Stimulated activated naive CD8-positive, alpha-beta T cell treated with anti-CD3 and anti-CD28 coated beads, Interleukin-15, Interleukin-2, amounts not matched to agents 100 U/mL and 50 U/mL, for 24 hours (primary cell): ENCODE data around the gene ALCAM.

Source experiments
- ATAC-seq: fragments of 150-1000 bp; cut with Tn5 transposase; one replicate; pipeline ENCODE4 v1.10.0; 2021
- DNase-seq: peaks from one replicate; pipeline ENCODE4 v3.0.0; 2021

ALCAM gene

DNA sequence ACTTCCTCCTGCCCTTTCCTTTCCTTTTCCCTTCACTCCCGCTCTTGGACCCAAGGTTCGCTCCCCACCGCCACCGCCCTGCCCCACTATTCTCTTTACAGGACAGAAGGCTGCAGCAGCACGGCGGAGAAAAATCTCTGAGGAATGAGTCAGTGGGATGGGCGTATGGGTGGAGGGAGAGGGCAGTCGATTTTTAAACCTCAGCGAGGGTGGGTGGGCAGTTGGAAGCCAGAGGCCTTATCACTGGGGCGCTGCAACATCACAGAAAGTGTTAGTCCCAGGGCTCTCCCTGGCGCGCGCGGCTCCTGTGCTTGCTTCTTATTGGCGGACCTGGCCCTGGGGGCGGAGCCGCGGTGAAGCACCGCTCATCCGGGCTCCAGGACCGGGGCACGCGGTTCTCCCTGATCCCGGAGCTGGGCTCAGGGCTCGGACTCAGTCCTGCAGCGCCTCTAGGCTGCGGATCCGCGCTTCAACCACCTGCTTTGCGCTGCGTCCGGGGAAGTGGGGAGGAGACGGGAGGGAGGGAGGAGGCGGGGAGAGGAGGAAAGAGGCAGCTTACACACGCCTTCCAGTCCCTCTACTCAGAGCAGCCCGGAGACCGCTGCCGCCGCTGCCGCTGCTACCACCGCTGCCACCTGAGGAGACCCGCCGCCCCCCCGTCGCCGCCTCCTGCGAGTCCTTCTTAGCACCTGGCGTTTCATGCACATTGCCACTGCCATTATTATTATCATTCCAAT, at the start of gene ALCAM:
Gene ALCAM, plus strand, starts transcription at position 584 of the 737 bp plus-strand sequence.
- peak; percentile 87 for DNase-seq
- peak; percentile 72 for ATAC-seq

- no peak for DNase-seq
- no peak for ATAC-seq
These were observed 48.9 kb upstream of the ALCAM start for GRCh38 chr3:105317841-105318240.

GRCh38 chr3:105322570-105323273, 44.0 kb upstream of the ALCAM start:
- peak; percentile 49 for ATAC-seq
- no peak for DNase-seq

DNA sequence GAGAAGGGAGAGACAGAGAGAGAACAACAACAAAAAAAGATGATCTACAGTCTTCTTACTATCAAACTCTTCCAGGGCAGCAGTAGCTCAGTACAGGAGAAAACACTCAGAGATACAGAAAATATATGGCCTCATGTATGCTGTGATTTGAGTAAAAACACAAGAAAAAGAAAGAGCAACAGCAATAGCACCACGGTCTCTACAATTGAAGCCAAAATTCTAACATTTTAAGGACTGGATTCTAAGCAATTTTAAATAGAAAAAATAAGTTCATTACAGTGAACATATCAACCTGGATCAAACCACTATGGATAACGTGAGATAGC, 43.5 kb upstream of the ALCAM start:
- DNase-seq (no peak), ATAC-seq (no peak)

DNA sequence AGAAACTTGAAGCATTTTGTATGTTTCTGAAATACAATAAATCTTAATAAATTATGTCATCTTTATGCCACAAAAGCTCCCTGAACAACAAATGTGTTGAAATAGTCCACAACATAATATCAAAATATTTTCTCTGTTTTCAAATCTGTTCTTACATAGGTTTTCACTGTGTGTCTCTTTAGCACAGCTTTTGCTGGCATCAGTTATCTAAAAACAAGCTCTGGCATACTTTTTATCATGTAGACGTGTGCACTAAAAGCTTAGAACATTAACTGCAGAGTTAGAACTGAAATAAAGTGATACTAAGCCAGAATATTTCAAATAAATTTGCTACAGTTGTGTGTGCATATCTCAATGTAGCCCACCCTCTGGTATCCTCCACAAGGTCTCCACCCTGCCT, 41.8 kb upstream of the ALCAM start:
- no peak for DNase-seq
- ATAC-seq = no peak

DNA sequence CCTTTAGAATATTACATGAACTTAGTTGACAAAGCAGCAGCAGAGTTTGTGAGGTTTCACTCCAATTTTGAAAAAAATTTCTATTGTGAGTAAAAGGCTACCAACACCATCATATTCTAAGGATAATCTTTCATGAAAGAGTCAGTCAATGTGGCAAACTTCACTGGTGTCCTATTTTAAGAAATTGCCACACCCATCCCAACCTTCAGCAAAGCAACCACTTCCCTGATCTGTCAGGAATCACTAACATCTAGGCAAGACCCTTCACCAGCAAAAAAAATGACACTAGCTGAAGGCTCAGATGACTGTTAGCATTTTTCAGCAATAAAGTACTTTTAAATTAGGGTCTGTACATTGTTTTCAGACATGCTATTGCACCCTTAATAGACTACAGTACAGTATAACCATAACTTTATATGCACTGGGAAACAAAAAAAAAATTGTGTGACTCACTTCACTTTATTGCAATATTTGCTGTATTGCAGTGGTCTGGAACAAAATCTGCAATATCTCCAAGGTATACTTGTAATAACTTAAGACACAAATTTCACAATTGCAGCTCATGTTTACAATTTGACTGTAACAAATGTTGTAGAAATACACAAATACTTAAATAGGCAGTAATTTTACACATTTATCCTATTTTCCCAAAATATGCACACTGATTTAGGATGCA, 38.9 kb upstream of the ALCAM start:
- ATAC-seq = no peak

GRCh38 chr3:105328338-105328730, 38.4 kb upstream of the ALCAM start:
- ATAC-seq = no peak
- no peak for DNase-seq

More for the DNA sequence above, 38.9 kb upstream of the ALCAM start:
- DNase-seq = no peak

- ATAC-seq (no peak), DNase-seq (no peak)
These were observed 33.7 kb upstream of the ALCAM start for GRCh38 chr3:105332961-105333360.

DNA sequence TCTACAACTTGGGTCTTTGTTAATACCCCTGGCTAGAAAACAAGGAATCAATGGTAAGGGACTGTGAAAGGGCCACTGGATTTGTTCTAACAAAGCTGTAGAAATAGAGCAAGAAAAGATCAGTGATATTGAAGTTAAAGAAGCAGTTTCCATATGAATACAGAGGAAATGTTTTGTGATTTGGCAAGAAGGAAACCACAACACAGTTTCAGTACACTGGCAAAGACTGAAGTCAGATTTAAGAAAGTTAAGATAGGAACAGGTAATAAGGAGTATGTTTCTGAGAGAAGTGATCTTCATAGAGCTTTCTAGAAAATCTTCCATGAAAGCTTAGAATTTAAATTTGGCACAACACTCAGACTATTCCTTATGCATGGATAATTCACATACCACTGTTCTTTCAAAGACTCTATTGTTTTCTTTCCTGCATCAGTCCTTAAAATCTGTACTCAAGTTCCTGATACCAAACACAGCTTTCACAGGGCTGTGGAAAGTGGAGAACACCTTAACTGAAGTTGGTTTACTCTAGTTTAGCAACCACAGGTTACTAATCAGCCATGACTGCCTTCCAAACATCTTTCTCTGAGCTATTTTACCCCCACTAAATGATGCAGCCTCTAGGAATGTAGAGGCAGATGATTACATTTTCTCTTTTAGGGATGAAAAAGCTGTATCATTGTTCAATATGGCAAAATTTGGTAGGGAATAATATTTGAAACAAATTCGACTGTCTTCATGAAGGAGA, 32.4 kb upstream of the ALCAM start:
- ATAC-seq (no peak), DNase-seq (no peak)

DNA sequence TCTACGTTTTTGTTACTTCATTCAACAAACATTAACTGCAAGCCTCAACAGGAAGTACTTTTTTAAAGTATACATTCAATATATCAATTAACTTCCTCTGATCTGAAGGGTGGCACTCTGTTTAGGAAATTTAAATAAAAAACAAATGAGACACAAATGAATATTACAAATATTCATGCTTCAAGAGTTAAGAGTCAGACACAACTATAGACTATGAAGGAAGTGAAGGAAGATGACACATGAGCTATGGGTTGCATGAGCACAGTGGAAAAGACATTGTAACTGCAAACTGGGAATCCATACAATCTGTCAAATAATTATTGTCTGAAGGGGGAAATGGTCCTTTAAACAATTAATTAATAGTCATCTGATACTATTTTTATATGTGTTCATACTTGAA, 26.8 kb upstream of the ALCAM start:
- no peak for DNase-seq

DNA sequence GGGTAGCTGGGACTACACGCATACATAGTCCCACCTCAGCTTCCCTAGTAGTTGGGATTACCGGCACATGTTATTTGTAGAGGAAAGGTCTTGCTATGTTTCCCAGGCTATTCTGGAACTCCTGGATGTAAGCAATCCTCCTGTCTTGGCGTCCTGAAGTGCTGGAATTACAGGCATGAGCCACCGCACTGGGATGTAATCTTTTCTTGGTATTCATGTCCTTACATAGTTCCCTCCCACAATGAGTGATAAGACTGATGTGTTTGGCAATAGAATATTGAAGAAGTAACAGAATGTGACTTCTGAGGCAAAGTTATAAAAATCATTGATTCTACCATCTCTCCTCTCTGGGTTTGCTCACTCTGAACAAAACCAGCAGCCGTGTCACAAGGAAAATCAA, 22.7 kb upstream of the ALCAM start:
- no peak for DNase-seq
- ATAC-seq = no peak

More for the DNA sequence above, 26.8 kb upstream of the ALCAM start:
- ATAC-seq = no peak

GRCh38 chr3:105345156-105345555, 21.6 kb upstream of the ALCAM start:
- DNase-seq = no peak
- ATAC-seq = no peak

DNA sequence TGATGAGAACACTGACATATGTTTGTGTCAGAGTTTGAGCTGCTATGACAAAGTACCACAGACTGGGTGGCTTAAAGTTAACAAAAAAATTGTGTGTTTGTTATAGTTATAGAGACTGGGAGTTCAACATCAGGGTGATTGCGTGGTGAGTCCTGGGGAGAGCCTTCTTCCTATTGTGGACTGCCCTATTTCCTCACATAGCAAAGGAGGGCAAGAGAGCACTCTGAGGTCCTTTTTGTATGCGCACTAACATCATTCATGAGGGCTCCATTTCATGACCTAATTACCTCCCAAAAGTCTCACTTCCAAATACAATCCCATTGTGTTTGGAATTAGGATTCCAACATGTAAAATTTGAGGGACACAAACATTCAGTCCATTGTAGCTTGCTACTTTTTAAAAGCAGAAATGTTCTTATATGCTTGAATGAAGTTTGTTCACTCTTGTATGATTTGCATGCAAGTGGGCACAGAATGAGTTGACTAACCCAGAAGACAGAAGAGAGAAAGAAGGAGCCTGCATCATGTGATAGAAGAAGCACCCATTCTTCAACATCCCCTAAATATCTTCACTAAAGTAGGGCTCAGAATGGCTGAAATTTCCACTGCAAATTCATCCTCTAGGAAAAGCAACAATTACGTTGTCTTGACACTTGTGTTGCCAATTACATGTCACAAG, 18.9 kb upstream of the ALCAM start:
- ATAC-seq (no peak), DNase-seq (no peak)

DNA sequence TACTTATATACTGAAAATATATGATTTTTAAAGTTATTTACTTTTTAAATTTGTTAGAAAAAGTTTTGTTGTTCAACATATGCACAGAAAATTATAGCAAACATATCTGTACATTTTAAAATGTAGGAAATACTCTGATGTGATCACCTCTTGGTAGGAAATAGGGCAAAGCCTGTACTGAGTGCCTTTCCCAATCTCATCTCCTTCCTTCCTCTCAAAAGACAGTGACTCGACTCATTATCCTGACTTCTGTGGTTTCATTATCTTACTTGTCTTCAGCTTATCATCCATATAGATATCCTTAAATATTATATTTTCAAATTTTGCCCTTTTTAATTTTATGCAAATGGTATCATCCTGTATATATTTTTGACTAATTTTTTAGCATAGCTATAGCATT, 18.4 kb upstream of the ALCAM start:
- ATAC-seq (no peak), DNase-seq (no peak)

GRCh38 chr3:105349684-105350387, 16.9 kb upstream of the ALCAM start:
- DNase-seq = no peak
- no peak for ATAC-seq

DNA sequence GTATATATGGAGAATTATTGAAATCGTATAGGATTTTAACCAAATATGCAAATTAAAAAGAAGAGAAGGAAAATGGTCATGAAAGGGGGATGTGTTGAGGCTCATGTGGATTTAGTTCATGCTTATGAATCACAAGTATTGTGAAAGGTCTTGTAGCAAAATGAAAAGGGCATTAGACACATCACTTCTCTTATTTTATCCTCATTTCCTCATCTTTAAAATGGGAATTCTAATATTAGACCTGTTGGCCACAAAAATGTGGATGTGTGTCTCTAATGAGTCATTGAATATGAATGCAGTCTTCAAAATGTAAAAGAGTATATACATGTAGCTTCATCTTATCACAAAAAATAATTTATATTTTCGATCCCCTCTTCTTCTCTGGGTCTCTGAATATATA, 14.9 kb upstream of the ALCAM start:
- DNase-seq = no peak
- ATAC-seq = no peak

DNA sequence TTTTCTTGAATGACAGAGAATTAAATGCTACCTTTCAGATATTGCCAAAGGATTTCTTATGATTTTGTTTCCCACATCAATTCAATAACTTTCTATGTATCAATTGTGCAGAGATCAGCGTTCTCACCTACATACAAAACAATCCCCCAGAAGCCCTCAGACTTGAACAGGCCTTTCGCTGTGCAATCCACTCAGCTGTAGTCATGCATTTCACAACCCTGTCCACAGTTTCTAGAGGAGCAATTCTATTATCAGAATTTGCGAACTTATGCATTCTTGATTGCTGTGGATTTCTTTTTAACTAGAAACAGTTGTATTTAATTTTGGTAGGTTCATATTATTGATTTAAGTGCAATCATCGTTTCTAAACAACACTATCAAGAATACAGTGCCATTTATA, 13.7 kb upstream of the ALCAM start:
- no peak for DNase-seq
- ATAC-seq = no peak

DNA sequence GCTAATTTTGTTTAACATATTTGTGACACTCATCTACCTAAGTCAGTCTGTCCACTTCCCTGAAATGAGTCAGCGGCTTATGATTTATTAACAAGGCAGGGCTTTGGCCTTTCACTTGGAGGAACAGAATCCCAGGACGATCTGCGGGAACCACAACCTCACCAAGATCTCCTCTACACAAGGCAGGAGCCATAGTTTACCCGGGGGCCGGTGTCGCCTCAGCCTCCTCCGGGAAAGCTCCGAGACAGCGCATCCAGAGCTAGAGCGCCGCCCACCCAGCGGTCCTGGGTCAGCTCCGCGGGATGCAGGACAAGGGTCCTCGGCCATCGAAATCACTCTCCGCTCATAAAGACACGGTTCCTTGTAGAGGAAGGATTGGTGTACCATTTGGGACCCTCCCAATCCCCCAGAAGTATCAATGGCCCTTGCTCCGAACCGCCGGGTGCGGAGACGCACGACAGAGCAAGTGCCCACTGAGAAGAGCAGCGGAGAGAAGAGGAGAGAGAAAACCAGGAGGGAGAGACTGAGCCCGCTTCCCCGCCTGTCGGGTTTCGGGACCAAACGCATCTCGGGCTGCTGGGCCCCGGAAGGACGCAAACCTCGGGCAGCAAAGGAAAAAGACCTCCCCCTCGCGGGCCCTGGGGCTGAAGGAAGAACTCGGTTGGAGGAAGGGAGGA, 13.1 kb upstream of the ALCAM start:
- DNase-seq = no peak
- ATAC-seq = no peak

- ATAC-seq = no peak
- no peak for DNase-seq
These were observed 12.3 kb upstream of the ALCAM start for GRCh38 chr3:105354429-105354828.

DNA sequence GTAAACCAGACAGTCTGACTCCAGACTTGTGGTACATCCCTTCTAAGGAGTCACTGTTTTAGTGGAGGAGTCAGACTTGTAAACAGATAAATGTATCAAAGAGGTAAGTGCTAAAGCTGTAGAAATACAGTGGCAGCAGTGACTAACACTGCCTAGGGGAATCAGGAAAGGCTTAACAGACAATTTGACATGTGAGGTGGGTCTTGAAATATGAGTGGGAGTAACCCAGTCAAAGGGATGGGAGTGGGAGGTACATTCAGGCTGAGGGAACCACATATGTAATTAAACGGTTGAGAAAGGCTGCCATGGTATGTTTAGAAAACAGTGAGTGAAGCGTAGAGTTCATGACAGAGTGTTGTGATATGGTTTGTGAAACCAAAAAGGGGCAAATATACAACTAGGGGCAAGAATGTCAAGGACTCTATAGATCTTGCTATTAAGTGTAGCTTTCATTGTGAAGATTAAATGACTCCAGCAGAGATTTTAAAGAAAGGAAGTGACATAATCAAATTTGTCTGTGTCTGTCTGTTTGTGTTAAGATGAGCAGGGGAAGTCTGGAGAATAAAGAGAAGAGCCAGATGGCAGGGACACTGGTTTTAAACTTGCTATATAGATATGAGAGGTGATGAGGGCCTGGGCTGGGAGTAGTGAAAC, 11.2 kb upstream of the ALCAM start:
- ATAC-seq (peak; percentile 12), DNase-seq (no peak)
